Erythroblast (primary cell): ENCODE data around the gene GRIK4.

Experiments
- GATA1 ChIP-seq: IDR thresholded peaks from 2 replicates; pipeline ENCODE4 v1.6.1; 2011; ENCODE audit warnings: low read depth, mild to moderate bottlenecking, control low read depth, low read length, moderate library complexity
- POLR2A ChIP-seq: IDR thresholded peaks from 2 replicates; pipeline ENCODE4 v1.6.1; 2011; ENCODE audit warnings: mild to moderate bottlenecking, low read length

- TF ChIP-seq POLR2A (no peak), GATA1 (no peak)
Observed at GRCh38 chr11:120577624-120578363, 66.2 kb downstream of the GRIK4 start.
